ENCODE measurements around the gene TJP2. TPM values are rescaled to one million over a fixed set of nuclear protein-coding genes. Genes with fewer than 3 reads are reported as not detected.
"Not testable (repeated sequence)": the region's sequence is repeated elsewhere in the genome, so short reads cannot be mapped to it uniquely, and the experiment has no call there.

TJP2 gene
- total and polyA plus RNA-seq, 2 donors (not counting 3 experiments of a cell fraction or from before 2014, with no cell fraction given): 83.0 to 168 TPM

DNA sequence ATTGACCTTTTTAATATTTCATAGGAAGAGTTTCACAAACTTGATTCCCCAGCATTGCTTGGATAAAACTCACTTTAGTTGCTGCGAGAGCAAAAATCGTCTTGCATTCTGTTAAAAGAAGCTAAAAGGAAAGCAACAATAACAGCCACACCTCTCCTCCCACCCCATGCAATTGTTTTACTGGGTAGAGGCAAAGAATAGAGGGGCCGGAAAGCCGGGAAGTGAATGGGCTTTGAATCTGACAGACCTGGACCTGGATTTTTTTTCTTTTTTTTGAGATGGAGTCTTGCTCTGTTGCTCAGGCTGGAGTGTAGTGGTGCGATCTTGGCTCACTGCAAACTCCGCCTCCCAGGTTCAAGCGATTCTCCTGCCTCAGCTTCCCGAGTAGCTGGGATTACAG lies 9.5 kb upstream of the TJP2 start:
- H3K9ac ChIP-seq (replicated peaks; ENCODE audit: extremely low read depth, insufficient read depth, low read length); H3K4me3 ChIP-seq (replicated peaks in 1 of 3; ENCODE audit: insufficient read depth in 1 of 3, low read depth in 1 of 3, low read length in 3 of 3); H3K36me3 ChIP-seq (ENCODE audit: control insufficient read depth in 2 of 2, extremely low read depth in 1 of 2, insufficient read depth in 2 of 2, low read length in 2 of 2); H3K9me3 ChIP-seq (replicated peaks; ENCODE audit: control insufficient read depth, insufficient read depth, low read length); dilution Hi-C loops (cut with MboI; ENCODE audit: extremely low pct_ligation_motif_present, low sequenced_read_pairs); H3K4me2 ChIP-seq (ENCODE audit: insufficient read depth, low read length); DNase-seq (ENCODE audit: low read depth, low spot score); intact Hi-C loops (cut with micrococcal nuclease); H2AFZ ChIP-seq (ENCODE audit: low read depth, low read length); H3K27me3 ChIP-seq (ENCODE audit: control insufficient read depth in 2 of 2, insufficient read depth in 2 of 2, low read length in 2 of 2); BruUV-seq (replicated peaks); H3K4me1 ChIP-seq (ENCODE audit: control insufficient read depth, extremely low read depth, insufficient read depth, low read length); H4K20me1 ChIP-seq (replicated peaks; ENCODE audit: control insufficient read depth, extremely low read depth, insufficient read depth, low read length); H3K9me1 ChIP-seq (replicated peaks; ENCODE audit: control insufficient read depth, extremely low read depth, insufficient read depth, low read length); H3K27ac ChIP-seq (ENCODE audit: insufficient read depth, low read depth, low read length); FAIRE-seq: not testable (repeated sequence)
- peaks cover 20% of the 10 kb centered on the region for H3K79me2 ChIP-seq (ENCODE audit: control insufficient read depth, insufficient read depth, low read length)
- ChIA-PET CTCF (interaction anchor here (0.7 to 3.0 kb wide), 6 partner anchors 11 to 111 kb away, joined by 3 to 10 read pairs (median 4); no protein-coding TSS in a partner anchor), POLR2A (interaction anchor here (0.5 kb wide), 1 partner anchor 17 kb away, joined by 4 read pairs; no protein-coding TSS in a partner anchor)

DNA sequence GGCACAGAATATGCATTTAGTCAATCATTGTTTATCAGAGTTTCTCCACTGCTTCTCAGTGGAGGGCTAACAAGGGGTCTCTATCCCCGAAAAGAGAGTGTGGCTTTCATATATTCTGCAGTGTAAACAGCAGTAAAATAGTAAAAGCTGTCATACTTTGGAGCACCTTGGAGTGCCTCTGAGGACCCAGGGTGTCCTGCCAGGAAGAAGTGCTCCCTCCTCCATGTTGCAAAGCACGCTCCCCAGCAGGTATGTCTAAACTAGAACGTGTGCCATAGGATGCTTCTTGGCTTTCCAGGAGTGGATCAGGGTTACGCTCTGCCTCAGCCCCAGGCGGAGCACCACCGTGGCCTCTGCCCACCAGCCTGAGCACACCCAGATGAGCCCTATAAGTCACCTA lies 8.5 kb upstream of the TJP2 start:
- ChIA-PET POLR2A (interaction anchor here (0.9 kb wide), 1 partner anchor 58 kb away, joined by 3 read pairs; no protein-coding TSS in a partner anchor), CTCF (interaction anchor here (0.6 to 1.8 kb wide), 3 partner anchors 8 to 112 kb away, joined by 3 to 6 read pairs (median 3); no protein-coding TSS in a partner anchor)
- no peaks in the 10 kb centered on the region for H3K9me3 ChIP-seq (replicated peaks; ENCODE audit: control insufficient read depth, insufficient read depth, low read length)
- no peak overlapping the region for H3K4me3 ChIP-seq (replicated peaks in 1 of 3; ENCODE audit: insufficient read depth in 1 of 3, low read depth in 1 of 3, low read length in 3 of 3)
- H3K4me2 ChIP-seq (ENCODE audit: insufficient read depth, low read length): no peak overlapping the region
- dilution Hi-C loops (cut with MboI; ENCODE audit: extremely low pct_ligation_motif_present, low sequenced_read_pairs): no loop called here
- BruUV-seq (replicated peaks): no TSS peak
- no peaks in the 10 kb centered on the region for H3K36me3 ChIP-seq (ENCODE audit: control insufficient read depth in 2 of 2, extremely low read depth in 1 of 2, insufficient read depth in 2 of 2, low read length in 2 of 2)
- H3K27me3 ChIP-seq (ENCODE audit: control insufficient read depth in 2 of 2, insufficient read depth in 2 of 2, low read length in 2 of 2): no peaks in the 10 kb centered on the region
- H3K79me2 ChIP-seq (ENCODE audit: control insufficient read depth, insufficient read depth, low read length): peaks cover 17% of the 10 kb centered on the region
- FAIRE-seq: no peak
- DNase-seq (ENCODE audit: low read depth, low spot score): no peak
- H3K4me1 ChIP-seq (ENCODE audit: control insufficient read depth, extremely low read depth, insufficient read depth, low read length): peaks cover 4% of the 10 kb centered on the region
- intact Hi-C loops (cut with micrococcal nuclease): no loop called here
- no peak overlapping the region for H2AFZ ChIP-seq (ENCODE audit: low read depth, low read length)
- no peak overlapping the region for H3K9ac ChIP-seq (replicated peaks; ENCODE audit: extremely low read depth, insufficient read depth, low read length)
- TF ChIP-seq, protein P1, sequence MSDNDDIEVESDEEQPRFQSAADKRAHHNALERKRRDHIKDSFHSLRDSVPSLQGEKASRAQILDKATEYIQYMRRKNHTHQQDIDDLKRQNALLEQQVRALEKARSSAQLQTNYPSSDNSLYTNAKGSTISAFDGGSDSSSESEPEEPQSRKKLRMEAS (IDR thresholded peaks at IDR 0.05; ENCODE audit: insufficient read depth, insufficient read length): no peak
- no peak for TF ChIP-seq POLR2A (IDR thresholded peaks at IDR 0.05; ENCODE audit: low read depth, low read length)
- TF ChIP-seq EZH2 (IDR thresholded peaks at IDR 0.05; ENCODE audit: borderline replicate concordance, low read depth, low read length, severe bottlenecking): no peak
- TF ChIP-seq POLR2AphosphoS5 (IDR thresholded peaks at IDR 0.05; ENCODE audit: insufficient read depth, low read depth, low read length): no peak
- TF ChIP-seq, protein P2, sequence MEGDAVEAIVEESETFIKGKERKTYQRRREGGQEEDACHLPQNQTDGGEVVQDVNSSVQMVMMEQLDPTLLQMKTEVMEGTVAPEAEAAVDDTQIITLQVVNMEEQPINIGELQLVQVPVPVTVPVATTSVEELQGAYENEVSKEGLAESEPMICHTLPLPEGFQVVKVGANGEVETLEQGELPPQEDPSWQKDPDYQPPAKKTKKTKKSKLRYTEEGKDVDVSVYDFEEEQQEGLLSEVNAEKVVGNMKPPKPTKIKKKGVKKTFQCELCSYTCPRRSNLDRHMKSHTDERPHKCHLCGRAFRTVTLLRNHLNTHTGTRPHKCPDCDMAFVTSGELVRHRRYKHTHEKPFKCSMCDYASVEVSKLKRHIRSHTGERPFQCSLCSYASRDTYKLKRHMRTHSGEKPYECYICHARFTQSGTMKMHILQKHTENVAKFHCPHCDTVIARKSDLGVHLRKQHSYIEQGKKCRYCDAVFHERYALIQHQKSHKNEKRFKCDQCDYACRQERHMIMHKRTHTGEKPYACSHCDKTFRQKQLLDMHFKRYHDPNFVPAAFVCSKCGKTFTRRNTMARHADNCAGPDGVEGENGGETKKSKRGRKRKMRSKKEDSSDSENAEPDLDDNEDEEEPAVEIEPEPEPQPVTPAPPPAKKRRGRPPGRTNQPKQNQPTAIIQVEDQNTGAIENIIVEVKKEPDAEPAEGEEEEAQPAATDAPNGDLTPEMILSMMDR (IDR thresholded peaks at IDR 0.05; ENCODE audit: extremely low read depth in 1 of 2, insufficient read depth in 1 of 2, low read depth in 1 of 2, low read length in 2 of 2): no peak
- no peak for TF ChIP-seq FOS (IDR thresholded peaks at IDR 0.05; ENCODE audit: borderline replicate concordance, insufficient read depth, low read length)
- no peak for TF ChIP-seq GATA2 (IDR thresholded peaks at IDR 0.05; ENCODE audit: insufficient read depth, insufficient read length, low read depth, low read length)
- TF ChIP-seq MYC (IDR thresholded peaks at IDR 0.05; ENCODE audit: low read depth, low read length): no peak
- no peak for TF ChIP-seq JUN (IDR thresholded peaks at IDR 0.05; ENCODE audit: borderline replicate concordance, insufficient read depth, insufficient read length, low read depth)
- no peaks in the 10 kb centered on the region for H3K9me1 ChIP-seq (replicated peaks; ENCODE audit: control insufficient read depth, extremely low read depth, insufficient read depth, low read length)
- H3K27ac ChIP-seq (ENCODE audit: insufficient read depth, low read depth, low read length): no peak overlapping the region
- H4K20me1 ChIP-seq (replicated peaks; ENCODE audit: control insufficient read depth, extremely low read depth, insufficient read depth, low read length): no peaks in the 10 kb centered on the region

All from endothelial cell of umbilical vein (primary cell).